Transverse colon (tissue), 4 donors: Measurements from ENCODE around the gene CCL16.

Experiments
- CTCF ChIP-seq, 5 experiments: fragments of 200-600 bp in 3 of 5; fragments of 450-650 bp in 2 of 5; sonication (generic) in 3 of 5; IDR thresholded peaks; 1 replicate in 2 of 5; 2 replicates in 3 of 5; pipeline ENCODE4 v1.5.1; 2016 to 2017; ENCODE audit warnings: antibody characterized with exemption in 5 of 5, inconsistent platforms in 3 of 5, mild to moderate bottlenecking in 2 of 5, moderate library complexity in 1 of 5
- EP300 ChIP-seq: sonication (generic); formaldehyde crosslinking; IDR thresholded peaks from one replicate; pipeline ENCODE4 v1.6.1; 2017; ENCODE audit warnings: antibody characterized with exemption, low read depth
- POLR2A ChIP-seq: fragments of 450-650 bp; IDR thresholded peaks from one replicate; pipeline ENCODE4 v1.6.1; 2016; ENCODE audit warnings: antibody characterized with exemption, mild to moderate bottlenecking, moderate library complexity
- POLR2AphosphoS5 ChIP-seq, 3 donors: sonication (generic); formaldehyde crosslinking; IDR thresholded peaks; one replicate each; pipeline ENCODE4 v1.6.1; 2016; ENCODE audit warnings: antibody characterized with exemption in 3 of 3

DNA sequence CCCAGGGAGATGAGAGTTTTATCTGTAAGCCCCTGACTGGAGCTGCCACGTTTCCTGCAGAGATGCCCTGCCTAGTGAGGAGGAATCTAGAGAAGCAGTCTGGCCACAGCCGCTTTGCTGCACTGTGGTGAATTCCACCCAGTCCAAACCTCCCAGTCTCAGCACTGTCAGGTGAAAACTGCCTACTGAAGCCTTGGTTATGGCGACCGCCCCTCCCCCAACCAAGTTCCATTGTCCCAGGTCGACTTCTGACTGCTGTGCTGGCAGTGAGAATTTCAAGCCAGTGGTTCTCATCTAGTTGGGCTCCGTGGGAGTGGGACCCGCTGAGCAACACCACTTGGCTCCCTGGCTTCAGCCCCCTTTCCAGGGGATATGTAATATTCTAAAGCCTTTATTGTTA lies 27.6 kb downstream of the CCL16 start:
- TF ChIP-seq POLR2A, result no peak
- TF ChIP-seq CTCF (IDR thresholded peaks at IDR 0.05), result no peak
- no peak for TF ChIP-seq POLR2AphosphoS5 (IDR thresholded peaks at IDR 0.05)
- TF ChIP-seq EP300, result no peak
